HepG2 (cell line): ENCODE results near the gene EPHA2. TPM values are rescaled to one million over a fixed set of nuclear protein-coding genes. Genes with fewer than 3 reads are reported as not detected.

Experiments
- ATAC-seq: fragments of 200-7000 bp; cut with Tn5 transposase; 3 replicates; pipeline ENCODE4 v1.9.1; 2020; ENCODE audit warnings: mild to moderate bottlenecking, moderate library complexity
- BruUV-seq: library from RNA; stranded (reverse); fragments of 400-500 nt; replicated peaks from 2 replicates; lab custom pipeline; 2021; lab: Mats Ljungman, UMichigan
- CTCF ChIA-PET: fragments of 300-600 bp; formaldehyde crosslinking; extraction: SDS; loops from one replicate; lab custom pipeline; 2021; ENCODE audit warnings: low total read pairs, inconsistent platforms, low intra/inter-chr PET ratio; lab: Yijun Ruan, JAX
- POLR2A ChIA-PET: fragments of 350-600 bp; sonication (Branson Sonifier 250); formaldehyde crosslinking; loops from one replicate; lab custom pipeline; 2020; ENCODE audit warnings: antibody characterized with exemption, inconsistent platforms; lab: Yijun Ruan, JAX
- DNase-seq: peaks from one replicate; pipeline ENCODE4 v3.0.0-alpha.2; 2015; ENCODE audit warnings: low spot score
- FAIRE-seq: peaks from 3 replicates; lab custom pipeline; 2011; peaks lifted over from hg19 to GRCh38; lab: Jason Lieb, UNC
- H2AFZ ChIP-seq: one replicate; pipeline ENCODE4 v1.6.1; 2011; ENCODE audit warnings: low read length, inconsistent platforms
- H3K27ac ChIP-seq: fragments of 300-600 bp; 3 replicates; pipeline ENCODE4 v1.8.0; 2011; ENCODE audit warnings: mixed run types, mild to moderate bottlenecking, mixed read lengths, low read length, inconsistent platforms; ENCODE audit not compliant: insufficient read depth; ENCODE audit errors: extremely low read length
- H3K27me3 ChIP-seq, 2 experiments: fragments of 200-600 bp in 1 of 2; 2 replicates in 1 of 2; 3 replicates in 1 of 2; pipeline versions ENCODE4 v1.6.0 to v1.8.0; 2011; ENCODE audit warnings: low read length in 2 of 2, mild to moderate bottlenecking in 2 of 2, moderate library complexity in 2 of 2, inconsistent platforms in 1 of 2; ENCODE audit not compliant: insufficient read depth in 2 of 2, control insufficient read depth in 1 of 2
- H3K36me3 ChIP-seq, 2 experiments: fragments of 200-600 bp in 1 of 2; replicated peaks in 1 of 2; 2 replicates in 1 of 2; 3 replicates in 1 of 2; pipeline versions ENCODE4 v1.5.1 to v1.8.0; 2011; ENCODE audit warnings: low read length in 2 of 2, inconsistent platforms in 1 of 2; ENCODE audit not compliant: insufficient read depth in 2 of 2, control insufficient read depth in 1 of 2
- H3K4me1 ChIP-seq: 2 replicates; pipeline ENCODE4 v1.5.1; 2012; ENCODE audit warnings: low read length, inconsistent platforms; ENCODE audit not compliant: insufficient read depth
- H3K4me2 ChIP-seq: 2 replicates; pipeline ENCODE4 v1.6.0; 2011; ENCODE audit warnings: low read depth, low read length, inconsistent platforms
- H3K4me3 ChIP-seq, 3 experiments: fragments of 200-600 bp in 1 of 3; sonication (generic), shearing (Covaris generic) in 1 of 3; replicated peaks in 1 of 3; 2 replicates each; pipeline ENCODE4 v1.5.1; 2011 to 2016; ENCODE audit warnings: low read length in 3 of 3, inconsistent platforms in 2 of 3, low read depth in 2 of 3, mild to moderate bottlenecking in 2 of 3, control low read depth in 1 of 3, mixed read lengths in 1 of 3; ENCODE audit not compliant: insufficient read depth in 1 of 3
- H3K79me2 ChIP-seq: one replicate; pipeline ENCODE4 v1.6.1; 2011; ENCODE audit warnings: low read length, inconsistent platforms; ENCODE audit not compliant: insufficient read depth
- H3K9ac ChIP-seq: 2 replicates; pipeline ENCODE4 v1.6.0; 2011; ENCODE audit warnings: mild to moderate bottlenecking, low read depth, low read length, inconsistent platforms; ENCODE audit not compliant: insufficient read depth
- H3K9me3 ChIP-seq: 2 replicates; pipeline ENCODE4 v1.5.1; 2012; ENCODE audit warnings: mild to moderate bottlenecking, low read length
- H4K20me1 ChIP-seq: 2 replicates; pipeline ENCODE4 v1.6.0; 2011; ENCODE audit warnings: inconsistent platforms, mild to moderate bottlenecking, low read length, moderate library complexity; ENCODE audit not compliant: insufficient read depth
- ARHGAP35 ChIP-seq: sonication (generic); formaldehyde crosslinking; IDR thresholded peaks from 2 replicates; pipeline ENCODE4 v1.9.0; 2022; ENCODE audit warnings: mild to moderate bottlenecking, inconsistent platforms, moderate library complexity, missing genetic modification reagents, borderline replicate concordance
- ETS1 ChIP-seq: sonication (generic); formaldehyde crosslinking; IDR thresholded peaks from 2 replicates; pipeline ENCODE4 v1.4.0; 2020; ENCODE audit warnings: missing genetic modification reagents
- KAT7 ChIP-seq: IDR thresholded peaks from 2 replicates; pipeline ENCODE4 v1.6.1; 2018; ENCODE audit warnings: borderline replicate concordance, missing compliant biosample characterization
- NFE2L1 ChIP-seq: sonication (generic); formaldehyde crosslinking; IDR thresholded peaks from 2 replicates; pipeline ENCODE4 v1.4.0; 2020; ENCODE audit warnings: missing genetic modification reagents, mild to moderate bottlenecking, borderline replicate concordance
- PCBP2 ChIP-seq: fragments of 200-400 bp; formaldehyde crosslinking; optimal IDR thresholded peaks from 2 replicates; pipeline ENCODE3; 2018; ENCODE audit warnings: low read length, low read depth; ENCODE audit not compliant: poor library complexity, severe bottlenecking
- PHF21A ChIP-seq: sonication (generic); formaldehyde crosslinking; IDR thresholded peaks from 2 replicates; pipeline ENCODE4 v1.5.0; 2020; ENCODE audit warnings: mild to moderate bottlenecking, missing genetic modification reagents
- RFXAP ChIP-seq: sonication (generic); formaldehyde crosslinking; IDR thresholded peaks from 2 replicates; pipeline ENCODE4 v1.4.0; 2020; ENCODE audit warnings: missing genetic modification reagents, borderline replicate concordance
- RXRA ChIP-seq: sonication (generic); formaldehyde crosslinking; IDR thresholded peaks from 2 replicates; pipeline ENCODE4 v1.5.1; 2020; ENCODE audit warnings: missing genetic modification reagents
- SMYD3 ChIP-seq: sonication (generic); formaldehyde crosslinking; IDR thresholded peaks from 2 replicates; pipeline ENCODE4 v1.8.1; 2023; ENCODE audit warnings: mild to moderate bottlenecking, missing genetic modification reagents
- STAT5B ChIP-seq: sonication (generic); formaldehyde crosslinking; IDR thresholded peaks from 2 replicates; pipeline ENCODE4 v1.4.0; 2020; ENCODE audit warnings: missing genetic modification reagents
- ZNF251 ChIP-seq: sonication (generic); formaldehyde crosslinking; IDR thresholded peaks from 2 replicates; pipeline ENCODE4 v1.9.0; 2021; ENCODE audit warnings: mild to moderate bottlenecking, missing genetic modification reagents
- ZNF607 ChIP-seq: sonication (generic); formaldehyde crosslinking; IDR thresholded peaks from 2 replicates; pipeline ENCODE4 v1.5.1; 2020; ENCODE audit warnings: missing genetic modification reagents, mild to moderate bottlenecking, borderline replicate concordance
- ZNF879 ChIP-seq: sonication (generic); formaldehyde crosslinking; IDR thresholded peaks from 2 replicates; pipeline ENCODE4 v1.8.1; 2023; ENCODE audit warnings: missing genetic modification reagents
- WGBS: methylation state at CpG from one replicate; pipeline ENCODE4 v1.1.6; 2017; ENCODE audit warnings: low lambda C conversion rate; 5-methylcytosine and 5-hydroxymethylcytosine counted together
- in situ Hi-C: cut with HindIII; loops from 2 replicates; pipeline ENCODE4 v1.10.0; 2017; ENCODE audit warnings: low pct_unique_long_range_greater_than_20kb; ENCODE audit not compliant: extremely low pct_ligation_motif_present
- intact Hi-C: fragments of 100-400 bp; cut with micrococcal nuclease; formaldehyde crosslinking; loops from one replicate; pipeline ENCODE4 v1.10.0; 2022; ENCODE audit not compliant: unreplicated experiment
- polyA plus RNA-seq, 8 experiments: library from polyadenylated mRNA; depleted of rRNA in 3 of 8; stranded (reverse) in 7 of 8; unstranded in 1 of 8; fragments of >200 nt; fragmentation: Illumina TruSeq in 4 of 8; extraction: Trizol in 4 of 8; gene quantifications; 2 replicates each; pipeline versions ENCODE4 v1.2.1 to v1.2.3, GENCODE V29; 2011 to 2016; ENCODE audit warnings: low read depth in 4 of 8, missing spikeins in 1 of 8, mixed read lengths in 1 of 8; ENCODE audit not compliant: insufficient read depth in 1 of 8
- total RNA-seq, 5 experiments: library from RNA; depleted of rRNA; stranded (reverse); fragments of >200 nt; fragmentation: Illumina TruSeq; extraction: Trizol; gene quantifications; 2 replicates each; pipeline ENCODE4 v1.2.3, GENCODE V29; 2016; ENCODE audit warnings: low read depth in 1 of 5
- TF ChIP-seq, protein P1 (sequence below): sonication (generic); formaldehyde crosslinking; IDR thresholded peaks from 2 replicates; pipeline ENCODE4 v1.4.0; 2020; ENCODE audit warnings: mild to moderate bottlenecking, low read depth, missing genetic modification reagents
- TF ChIP-seq, protein P2 (sequence below): sonication (generic); formaldehyde crosslinking; IDR thresholded peaks from 2 replicates; pipeline ENCODE4 v1.8.0; 2022; ENCODE audit warnings: missing genetic modification reagents, mild to moderate bottlenecking, borderline replicate concordance

The EPHA2 gene
- total and polyA plus RNA-seq, 2 of the 13 experiments (the other 11 are each of a cell fraction or from before 2014, with no cell fraction given): 33.6 to 53.6 TPM

DNA sequence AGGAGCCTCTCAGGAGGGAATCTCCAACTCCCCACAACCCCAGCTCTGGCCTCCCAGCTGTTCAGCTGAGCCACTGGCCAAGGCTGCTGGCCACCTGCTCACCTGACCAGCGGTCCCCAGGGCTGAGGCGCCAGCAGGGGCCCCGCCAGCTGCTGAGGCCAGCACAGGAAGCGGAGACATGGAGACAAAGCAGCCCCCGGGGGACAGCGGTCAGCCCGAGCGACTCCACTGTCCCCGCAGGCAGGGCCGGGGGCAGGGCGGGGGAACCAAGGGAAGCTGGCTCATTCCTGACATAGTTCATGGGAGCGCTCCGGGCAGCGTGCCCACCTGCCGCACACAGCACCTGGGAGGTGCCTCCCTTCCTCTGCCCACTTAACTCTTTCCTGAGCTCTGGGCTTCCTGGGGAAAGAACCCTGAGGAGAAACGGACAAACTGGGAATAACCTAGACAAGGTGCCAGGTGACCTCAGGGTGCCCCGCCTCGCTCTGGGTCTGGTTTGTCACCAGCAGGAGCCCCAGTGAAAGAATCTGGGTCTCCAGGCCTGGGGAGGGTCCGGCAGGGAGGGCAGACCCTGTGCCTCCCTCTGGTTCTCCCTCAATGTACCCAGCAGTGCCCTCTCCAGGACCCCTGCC, 10.7 kb downstream of the EPHA2 start:
- Histone ChIP-seq H3K36me3 (peaks cover 36 to 63% of the 10 kb centered on the region in 2 experiments), H3K4me1 (peaks cover 100% of the 10 kb centered on the region), H4K20me1 (peaks cover 62% of the 10 kb centered on the region), H3K4me3 (peak overlapping the region in 2 of 3 experiments; percentile 26 to 51; a peak in 3 of 6 replicates), H3K27me3 (no peaks in the 10 kb centered on the region), H3K9ac (peak overlapping the region; percentile 67), H3K79me2 (peaks cover 73% of the 10 kb centered on the region), H2AFZ (no peak overlapping the region), H3K4me2 (peak overlapping the region; percentile 78), H3K27ac (peak overlapping the region; percentile 76), H3K9me3 (no peaks in the 10 kb centered on the region)
- no TSS peak for BruUV-seq
- WGBS: 4% methylated on average over 5 of the region's 19 CpGs
- ChIA-PET CTCF (no interaction called here), POLR2A (interaction anchor here (1.0 to 6.2 kb wide), 13 partner anchors 10 to 63 kb away, joined by 3 to 120 read pairs (median 7); partner anchors contain the start of gene EPHA2)
- intact Hi-C loops: loop anchor here (10.0 kb wide), 1 partner anchor 70 kb away; the partner anchor contains the start of gene FAM131C
- DNase-seq (peak; percentile 68), FAIRE-seq (no peak), ATAC-seq (peak; percentile 27)
- in situ Hi-C loops: loop anchor here (5.0 kb wide), 1 partner anchor 37 kb away; no protein-coding TSS in a partner anchor
- peak; percentile 84 for TF ChIP-seq PHF21A
- TF ChIP-seq ZNF879 (CRISPR knock-in tag): no peak
- no peak for TF ChIP-seq ZNF607
- TF ChIP-seq RFXAP (CRISPR knock-in tag): no peak
- TF ChIP-seq ETS1: no peak
- TF ChIP-seq, protein P1, sequence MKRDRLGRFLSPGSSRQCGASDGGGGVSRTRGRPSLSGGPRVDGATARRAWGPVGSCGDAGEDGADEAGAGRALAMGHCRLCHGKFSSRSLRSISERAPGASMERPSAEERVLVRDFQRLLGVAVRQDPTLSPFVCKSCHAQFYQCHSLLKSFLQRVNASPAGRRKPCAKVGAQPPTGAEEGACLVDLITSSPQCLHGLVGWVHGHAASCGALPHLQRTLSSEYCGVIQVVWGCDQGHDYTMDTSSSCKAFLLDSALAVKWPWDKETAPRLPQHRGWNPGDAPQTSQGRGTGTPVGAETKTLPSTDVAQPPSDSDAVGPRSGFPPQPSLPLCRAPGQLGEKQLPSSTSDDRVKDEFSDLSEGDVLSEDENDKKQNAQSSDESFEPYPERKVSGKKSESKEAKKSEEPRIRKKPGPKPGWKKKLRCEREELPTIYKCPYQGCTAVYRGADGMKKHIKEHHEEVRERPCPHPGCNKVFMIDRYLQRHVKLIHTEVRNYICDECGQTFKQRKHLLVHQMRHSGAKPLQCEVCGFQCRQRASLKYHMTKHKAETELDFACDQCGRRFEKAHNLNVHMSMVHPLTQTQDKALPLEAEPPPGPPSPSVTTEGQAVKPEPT (CRISPR knock-in tag): no peak
- peak; percentile 77 for TF ChIP-seq RXRA
- TF ChIP-seq PCBP2: no peak
- TF ChIP-seq SMYD3 (CRISPR knock-in tag): no peak
- no peak for TF ChIP-seq STAT5B (CRISPR knock-in tag)
- no peak; the same call in 1 of the 2 replicates for TF ChIP-seq ARHGAP35 (CRISPR knock-in tag)
- TF ChIP-seq, protein P2, sequence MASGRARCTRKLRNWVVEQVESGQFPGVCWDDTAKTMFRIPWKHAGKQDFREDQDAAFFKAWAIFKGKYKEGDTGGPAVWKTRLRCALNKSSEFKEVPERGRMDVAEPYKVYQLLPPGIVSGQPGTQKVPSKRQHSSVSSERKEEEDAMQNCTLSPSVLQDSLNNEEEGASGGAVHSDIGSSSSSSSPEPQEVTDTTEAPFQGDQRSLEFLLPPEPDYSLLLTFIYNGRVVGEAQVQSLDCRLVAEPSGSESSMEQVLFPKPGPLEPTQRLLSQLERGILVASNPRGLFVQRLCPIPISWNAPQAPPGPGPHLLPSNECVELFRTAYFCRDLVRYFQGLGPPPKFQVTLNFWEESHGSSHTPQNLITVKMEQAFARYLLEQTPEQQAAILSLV (CRISPR knock-in tag): no peak
- TF ChIP-seq NFE2L1 (CRISPR knock-in tag): no peak
- TF ChIP-seq ZNF251 (CRISPR knock-in tag): no peak
- 0 out of 2 replicates have a peak, but pooled peaks have one; percentile 11 for TF ChIP-seq KAT7 (CRISPR knock-in tag)
